Inflammatory macrophage (primary cell): ENCODE results near the gene HSF5.
"Not testable (repeated sequence)": the region's sequence is repeated elsewhere in the genome, so short reads cannot be mapped to it uniquely, and the experiment has no call there.

Source experiments
- DNase-seq, 2 donors: peaks; one replicate each; pipeline ENCODE4 v3.0.0-alpha.2; 2020 to 2022

HSF5 gene

DNA sequence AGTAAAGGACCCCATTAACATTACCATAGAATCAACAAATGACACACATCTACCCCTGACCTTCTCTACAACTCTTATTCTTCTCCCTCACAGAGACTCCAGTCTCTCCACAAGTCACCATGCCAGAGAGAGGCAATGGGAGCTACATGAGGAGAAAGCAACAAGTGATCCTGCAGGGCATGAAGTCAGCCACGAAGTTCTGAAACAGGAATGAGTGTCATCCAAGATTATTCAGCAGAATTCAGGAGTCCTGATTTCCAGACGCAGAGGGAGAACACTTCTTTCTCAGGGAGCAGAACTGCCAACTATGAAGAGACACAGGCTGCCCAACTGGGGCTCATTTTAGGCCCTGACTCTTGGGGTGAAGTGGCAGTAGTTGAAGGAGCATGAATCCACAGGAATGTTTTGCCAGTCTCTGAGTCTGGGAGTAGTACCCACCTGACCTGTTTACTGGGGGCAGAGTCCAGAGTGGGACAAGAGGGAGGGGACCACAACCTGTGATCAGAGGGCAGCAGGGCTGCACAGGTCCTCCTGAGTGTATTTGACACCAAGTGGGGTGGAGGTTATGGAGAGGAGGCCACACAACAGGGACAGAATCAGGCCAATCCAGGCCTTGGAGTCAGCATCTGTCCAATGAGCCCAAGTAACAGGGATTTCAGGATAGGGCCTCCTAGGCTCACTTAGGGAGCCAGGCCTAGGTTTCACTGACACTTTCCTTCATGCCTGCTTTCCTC, 28.6 kb upstream of the HSF5 start:
- DNase-seq: no peak

DNA sequence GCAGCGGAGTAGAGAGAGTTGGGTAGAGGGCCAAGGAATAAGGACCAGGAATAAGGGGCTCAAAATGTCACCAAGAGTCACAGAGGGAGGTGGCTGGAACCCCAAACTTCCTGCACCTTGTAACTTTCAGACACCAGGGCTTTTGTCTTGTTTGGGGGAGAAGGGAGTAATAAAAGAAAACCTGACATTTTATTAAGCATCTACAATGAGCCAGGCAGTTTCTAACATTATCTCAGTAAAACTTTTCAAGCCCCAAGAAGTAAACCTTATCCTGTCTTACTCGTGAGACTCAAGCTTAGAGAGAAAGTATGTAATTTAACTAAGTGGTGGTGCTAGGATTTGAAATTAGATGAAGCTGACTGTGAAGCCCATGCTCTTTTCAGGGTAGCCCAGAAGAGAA, 27.1 kb upstream of the HSF5 start:
- no peak for DNase-seq

DNA sequence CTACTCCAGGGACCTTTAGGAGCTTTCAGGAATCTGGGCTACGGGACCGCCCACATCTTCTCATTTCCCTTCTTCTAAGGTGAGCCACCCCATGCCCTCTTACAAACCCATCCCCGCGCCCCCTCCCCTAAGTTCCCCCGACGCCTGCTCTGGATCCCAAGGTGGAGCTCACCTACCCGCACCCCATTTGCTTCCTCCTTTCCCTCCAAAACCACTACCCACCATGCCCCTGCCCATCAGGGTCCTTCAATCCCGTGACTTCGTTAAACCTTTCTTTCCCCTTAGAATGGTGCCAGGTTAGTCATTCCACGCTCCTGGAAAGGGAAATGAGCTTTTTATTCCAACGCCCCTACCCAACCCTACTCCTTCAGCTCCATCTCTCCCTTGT, 26.6 kb upstream of the HSF5 start:
- no peak for DNase-seq

DNA sequence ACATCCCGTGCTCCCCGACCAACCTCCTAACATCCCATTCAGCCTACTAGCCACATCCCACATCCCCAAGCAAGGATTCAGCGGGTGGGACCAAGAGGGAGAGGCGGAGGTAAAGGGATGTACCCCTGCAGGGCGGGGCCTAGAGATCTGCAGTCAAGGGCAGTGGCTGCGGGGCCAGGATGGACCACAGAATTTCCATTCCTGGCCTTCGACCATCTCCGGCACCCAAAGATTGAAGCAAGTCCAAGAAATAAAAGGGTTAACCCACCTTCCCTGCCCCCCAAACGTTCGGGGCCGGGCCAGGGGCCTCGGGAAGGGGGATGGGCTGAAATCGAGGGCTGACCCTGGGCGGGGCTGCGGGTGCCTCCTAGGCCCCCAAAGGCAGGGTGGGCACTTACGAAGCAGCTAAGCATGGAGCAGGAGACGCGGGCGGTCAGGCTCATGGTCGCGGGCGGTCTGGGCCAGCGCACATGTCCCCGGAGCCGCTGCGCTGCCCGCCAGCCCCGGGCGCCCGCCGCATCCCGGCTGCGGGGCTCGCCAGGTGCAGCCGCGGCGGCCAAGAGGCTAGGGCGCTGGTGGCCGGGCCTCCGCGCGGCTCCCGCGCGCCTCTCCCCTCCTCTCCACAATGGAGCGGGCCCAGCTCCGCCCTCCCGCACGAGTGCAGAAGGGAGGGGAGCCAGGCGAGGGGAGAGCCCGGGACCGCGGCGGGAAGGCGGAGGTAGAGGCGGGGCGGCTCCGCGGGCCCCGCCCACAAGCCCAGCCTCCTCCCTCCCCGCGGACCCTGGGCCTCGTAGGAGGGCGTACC, 26.0 kb upstream of the HSF5 start, which contains the start of gene MTMR4:
MTMR4 (minus strand) TSS at position 674 of the 805 bp plus-strand sequence; CDS start at position 443, 231 bp downstream.
- peak; percentile 54 to 63 for DNase-seq

- DNase-seq: no peak
Observed at GRCh38 chr17:58513267-58513964, 25.2 kb upstream of the HSF5 start.

GRCh38 chr17:58510075-58510474, 21.9 kb upstream of the HSF5 start:
- no peak for DNase-seq

DNA sequence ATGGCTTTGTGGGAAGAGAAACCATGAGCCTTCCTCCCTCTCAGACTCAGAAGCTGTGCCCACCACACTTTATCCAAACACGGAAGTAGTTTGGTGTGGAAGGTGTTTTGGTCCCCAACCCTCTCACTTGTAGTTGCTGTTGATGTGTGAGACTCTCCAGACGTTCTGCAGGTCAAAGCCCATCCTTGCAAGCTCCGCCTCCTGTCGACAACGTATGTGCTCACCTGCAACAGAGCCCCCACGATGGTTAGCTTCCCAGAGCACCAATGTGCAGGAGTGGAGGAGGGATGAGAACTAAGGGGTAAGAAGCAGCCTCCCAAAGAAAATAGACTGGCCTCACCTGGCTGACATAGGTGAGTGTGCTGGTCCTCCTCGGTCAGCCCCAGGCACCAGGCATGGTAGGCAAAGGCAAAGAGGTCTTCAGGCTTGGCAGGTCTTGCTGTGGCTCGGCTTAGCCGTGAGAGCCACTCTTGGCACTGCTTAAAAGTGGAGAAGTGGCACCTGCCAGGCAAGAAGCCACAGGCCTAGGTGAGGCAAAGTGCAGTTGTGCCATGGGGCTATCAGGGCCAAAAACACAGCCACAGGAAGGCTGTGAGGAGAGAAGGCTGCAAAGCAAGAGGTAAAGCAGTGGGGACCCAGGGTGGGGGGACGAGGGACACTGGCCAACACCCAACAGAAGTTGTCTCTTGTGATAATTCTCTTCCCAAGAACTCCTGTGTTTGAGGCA, 20.3 kb upstream of the HSF5 start:
- DNase-seq: no peak

DNA sequence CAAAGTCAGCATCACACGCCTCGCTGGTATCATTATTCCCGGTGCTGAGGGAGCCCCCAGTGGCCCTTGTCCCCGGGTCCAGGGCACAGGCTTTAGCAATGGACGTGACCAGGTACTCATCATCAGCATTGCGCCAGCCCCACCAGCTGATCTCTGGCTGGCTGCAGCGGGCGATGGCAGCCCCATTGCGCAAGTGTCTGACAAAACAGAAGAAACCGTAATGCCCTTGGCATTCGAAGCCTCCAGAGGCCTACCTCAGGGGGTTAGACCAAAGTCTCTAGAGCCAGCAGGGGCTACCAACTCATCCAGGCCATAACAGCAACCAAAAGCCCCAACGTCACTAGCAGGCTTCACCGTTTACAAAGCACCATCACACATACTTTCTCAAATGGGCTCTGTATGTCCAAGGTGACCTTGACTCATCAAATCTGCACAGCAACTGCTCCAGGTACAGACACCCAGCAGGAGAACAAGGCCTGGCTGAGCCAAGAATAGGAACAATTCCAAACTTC, 19.0 kb upstream of the HSF5 start:
- peak; percentile 71 to 74 for DNase-seq

DNA sequence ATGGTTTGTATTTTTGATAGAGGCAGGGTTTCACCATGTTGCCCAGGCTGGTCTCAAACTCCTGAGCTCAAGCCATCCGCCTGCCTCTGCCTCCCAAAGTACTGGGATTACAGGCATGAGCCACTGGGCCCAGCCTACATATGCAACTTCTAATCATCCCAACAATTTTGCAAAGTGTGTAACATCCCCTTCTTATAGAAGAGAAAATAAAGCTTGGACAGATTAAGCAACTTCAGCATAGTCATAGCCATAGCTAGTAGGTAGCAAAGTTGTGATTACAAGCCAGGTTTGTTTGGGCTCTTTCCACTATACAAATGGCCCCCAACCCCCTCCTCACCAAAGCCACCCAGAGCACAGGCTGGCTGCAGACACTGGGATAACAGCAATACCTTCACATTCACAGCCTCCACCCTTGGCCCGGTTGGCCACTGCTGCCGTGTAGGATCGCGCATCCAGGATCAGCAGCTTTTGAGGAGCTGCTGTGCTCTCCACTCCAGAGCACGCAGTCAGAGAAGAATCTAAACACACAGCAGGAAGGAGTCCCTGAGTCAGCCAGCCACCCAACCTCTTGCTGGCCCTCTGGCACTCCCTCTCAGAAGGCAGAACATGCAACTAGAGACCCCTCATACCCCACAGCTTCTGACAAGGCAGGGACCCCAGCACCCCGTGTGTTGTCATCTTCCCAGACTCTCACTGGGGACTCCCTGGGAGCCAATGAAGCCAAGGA, 18.3 kb upstream of the HSF5 start:
- no peak for DNase-seq

- peak; percentile 48 to 60 for DNase-seq
Observed at GRCh38 chr17:58504826-58505351, 16.7 kb upstream of the HSF5 start.

DNA sequence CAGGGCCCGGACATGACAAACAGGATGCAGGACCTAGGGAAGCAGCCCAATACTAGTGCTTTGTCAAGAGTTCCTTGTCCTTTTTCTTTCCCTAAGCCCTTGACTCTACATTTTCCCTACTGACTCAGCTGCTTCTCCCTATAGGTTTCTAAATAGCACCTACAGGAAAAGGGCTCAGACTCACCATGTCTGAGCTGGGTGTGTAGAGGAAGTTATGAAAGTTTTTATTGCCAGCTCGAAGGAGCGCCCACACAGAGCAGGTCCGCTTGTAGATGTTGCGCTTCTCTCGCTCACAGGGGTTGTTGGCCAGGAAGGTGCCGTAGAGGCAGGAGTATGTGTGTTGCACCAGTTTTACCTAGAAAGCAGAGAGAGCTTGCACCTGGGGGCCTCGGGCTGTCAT, 15.7 kb upstream of the HSF5 start:
- peak; percentile 67 to 71 for DNase-seq

DNA sequence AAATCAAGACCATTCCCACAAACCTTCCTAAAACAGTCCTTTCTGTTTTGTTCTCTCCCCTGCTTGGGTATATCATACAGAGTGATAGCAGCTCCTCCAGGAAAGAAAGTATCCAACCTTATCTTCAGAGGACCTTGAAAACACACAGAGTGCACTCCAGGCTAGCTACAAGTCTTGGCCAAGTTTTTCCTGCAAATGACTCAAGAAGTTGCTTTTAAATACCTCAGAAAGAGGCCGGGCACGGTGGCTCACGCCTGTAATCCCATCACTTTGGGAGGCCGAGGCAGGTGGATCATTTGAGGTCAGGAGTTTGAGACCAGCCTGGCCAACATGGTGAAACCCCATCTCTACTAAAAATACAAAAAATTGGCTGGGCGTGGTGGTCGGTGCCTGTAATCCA, 14.9 kb upstream of the HSF5 start:
- DNase-seq: not testable (repeated sequence)

DNA sequence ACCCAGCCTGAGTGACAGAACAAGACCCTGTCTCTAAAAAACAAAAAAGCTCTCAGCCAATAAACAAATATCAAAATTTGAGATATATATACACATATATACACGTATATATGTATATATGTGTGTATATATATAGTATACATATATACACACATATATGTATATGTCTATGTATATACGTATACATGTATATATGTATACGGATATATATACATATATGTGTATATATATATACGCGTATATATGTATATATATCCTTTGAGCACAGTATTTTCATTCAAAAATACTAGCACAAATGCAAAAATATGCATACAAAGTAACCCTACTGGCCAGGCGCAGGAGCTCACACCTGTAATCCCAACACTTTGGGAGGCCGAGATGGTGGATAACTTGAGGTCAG, 13.2 kb upstream of the HSF5 start:
- DNase-seq: no peak

DNA sequence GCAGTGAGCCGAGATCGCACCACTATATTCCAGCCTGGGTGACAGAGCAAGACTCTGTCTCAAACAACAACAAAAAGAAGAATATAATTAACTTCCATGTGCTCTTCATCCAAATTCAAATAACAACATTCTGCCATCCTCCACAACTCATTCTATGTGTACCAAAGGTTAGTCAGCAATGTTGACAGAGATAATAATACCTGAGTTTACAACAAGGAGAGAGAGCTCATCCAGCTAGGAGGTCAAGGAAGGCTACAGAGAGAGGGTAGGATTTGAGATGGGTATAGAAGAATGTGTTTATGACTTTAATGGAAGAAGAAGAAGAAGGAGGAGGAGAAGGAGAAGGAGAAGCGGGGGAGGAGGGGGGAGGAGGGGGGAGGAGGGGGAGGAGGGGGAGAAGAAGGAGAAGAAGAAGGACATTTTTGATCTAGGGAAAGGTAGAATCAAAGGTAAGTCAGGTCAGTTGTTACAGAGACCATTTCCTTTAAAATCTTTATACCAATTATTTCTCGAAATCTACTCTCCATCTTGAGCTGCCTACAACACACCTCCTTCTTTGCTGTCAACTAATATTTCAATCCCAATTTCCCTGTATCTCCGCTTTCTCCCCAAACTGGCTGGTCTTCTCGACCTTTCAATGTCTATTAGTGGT, 10.1 kb upstream of the HSF5 start:
- DNase-seq: no peak

DNA sequence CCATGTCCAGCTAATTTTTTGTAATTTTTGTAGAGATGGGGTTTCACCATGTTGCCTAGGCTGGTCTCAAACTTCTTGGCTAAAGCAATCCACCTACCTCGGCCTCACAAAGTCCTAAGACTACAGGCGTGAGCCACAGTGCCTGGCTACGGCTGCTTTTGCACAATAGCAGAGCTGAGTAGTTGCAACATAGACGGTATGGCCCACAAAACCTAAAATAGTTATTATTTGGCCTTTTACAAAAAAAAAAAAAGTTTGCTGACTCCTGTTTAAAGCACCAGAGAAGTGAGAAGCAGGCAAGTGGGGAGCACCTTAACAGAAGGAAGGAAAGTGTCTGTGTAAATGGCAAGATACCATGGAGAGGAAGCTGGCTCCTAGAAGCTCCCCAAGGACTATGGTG, 5.3 kb upstream of the HSF5 start:
- peak in 1 of 2 donors; percentile 26 for DNase-seq

DNA sequence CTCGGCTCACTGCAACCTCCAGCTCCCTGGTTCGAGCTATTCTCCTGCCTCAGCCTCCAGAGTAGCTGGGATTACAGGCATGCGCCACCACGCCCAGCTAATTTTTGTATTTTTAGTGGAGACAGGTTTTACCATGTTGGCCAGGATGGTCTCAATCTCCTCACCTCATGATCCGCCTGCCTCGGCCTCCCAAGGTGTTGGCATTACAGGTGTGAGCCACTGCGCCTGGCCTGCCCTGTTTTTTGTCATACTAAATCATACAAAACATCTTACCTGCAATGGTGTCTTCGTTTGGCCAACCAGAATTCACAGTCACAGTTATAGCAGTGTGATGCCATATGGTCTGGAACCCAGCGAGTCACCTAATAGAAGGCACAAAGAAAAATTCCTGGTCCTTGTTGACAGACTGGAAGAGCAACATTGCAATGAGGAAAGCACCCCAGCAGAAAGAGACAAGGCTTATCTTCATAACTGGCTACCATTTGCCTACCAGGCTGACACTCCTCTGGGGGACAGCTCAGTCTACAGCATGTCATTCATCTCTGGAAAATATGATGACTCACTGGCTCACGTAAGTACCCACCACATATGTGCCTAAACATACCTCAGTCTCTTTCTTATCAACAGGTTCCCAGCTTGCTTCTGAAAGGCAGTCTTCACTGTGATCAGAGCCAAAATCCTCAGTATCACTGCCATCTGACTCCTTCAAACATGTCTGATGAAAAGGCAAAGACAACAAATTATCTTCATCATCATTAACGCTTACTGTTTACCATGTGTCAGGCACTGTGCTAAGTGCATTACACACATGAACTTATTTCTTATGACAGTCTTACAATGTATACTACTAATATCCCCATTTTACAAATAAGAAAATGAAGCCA, 4.3 kb upstream of the HSF5 start:
- no peak for DNase-seq

DNA sequence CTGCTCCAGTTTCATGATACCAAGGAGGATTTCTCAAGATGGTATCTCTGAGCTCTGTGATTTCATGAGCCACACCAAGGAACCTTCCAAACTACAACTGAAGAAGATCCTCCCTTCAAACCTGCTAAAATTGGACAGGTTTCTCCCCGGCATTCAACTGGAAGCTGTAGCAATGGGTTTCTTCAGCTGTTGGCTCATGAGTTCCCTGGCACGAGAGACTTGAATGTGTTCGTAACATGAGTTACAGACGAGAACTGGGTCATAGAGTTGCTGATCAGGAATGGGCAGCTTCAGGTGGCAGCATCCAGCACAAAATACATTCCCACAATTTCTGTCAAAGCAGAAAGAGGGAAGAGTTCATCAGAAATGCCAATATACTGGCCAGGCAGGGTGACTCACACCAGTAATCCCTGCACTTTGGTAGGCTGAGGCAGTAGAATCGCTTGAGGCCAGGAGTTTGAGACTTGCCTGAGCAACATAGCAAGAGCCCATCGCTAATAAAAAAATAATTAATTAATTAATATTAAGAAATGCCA, 3.4 kb upstream of the HSF5 start:
- DNase-seq: no peak

- no peak for DNase-seq
Observed at GRCh38 chr17:58488428-58488890, 251 bp upstream of the HSF5 start.

GRCh38 chr17:58484600-58484999, 3.6 kb downstream of the HSF5 start:
- DNase-seq: no peak
